ENCODE measurements around the gene SESN1.

The SESN1 gene

GRCh38 chr6:109071125-109071917 is 23.3 kb downstream of the SESN1 start:
- no peak for DNase-seq
- intact Hi-C loops (cut with DNase I), result loop anchor here (5.0 kb wide), 1 partner anchor 529 kb away; no protein-coding TSS in a partner anchor

- no peak for DNase-seq
- intact Hi-C loops (cut with DNase I), result loop anchor here (5.0 to 10.0 kb wide), 2 partner anchors 55 to 527 kb away; no protein-coding TSS in a partner anchor
Measured at GRCh38 chr6:109069746-109070145, 24.9 kb downstream of the SESN1 start.

- DNase-seq, result no peak
- intact Hi-C loops (cut with DNase I), result loop anchor here (10.0 kb wide), 1 partner anchor 48 kb away; no protein-coding TSS in a partner anchor
Measured at GRCh38 chr6:109062767-109063352, 31.8 kb downstream of the SESN1 start.

GRCh38 chr6:109062216-109062615 is 32.4 kb downstream of the SESN1 start:
- intact Hi-C loops (cut with DNase I), result loop anchor here (10.0 kb wide), 1 partner anchor 47 kb away; no protein-coding TSS in a partner anchor
- no peak for DNase-seq

- no peak for DNase-seq
- intact Hi-C loops (cut with DNase I), result loop anchor here (10.0 kb wide), 1 partner anchor 46 kb away; no protein-coding TSS in a partner anchor
Measured at GRCh38 chr6:109060571-109060970, 34.1 kb downstream of the SESN1 start.

- intact Hi-C loops (cut with DNase I), result loop anchor here (10.0 kb wide), 1 partner anchor 45 kb away; no protein-coding TSS in a partner anchor
- peak in 6 of 42 donors; percentile 12 to 49 (median 24) for DNase-seq
Measured at GRCh38 chr6:109059571-109060021, 35.0 kb downstream of the SESN1 start.

- intact Hi-C loops (cut with DNase I), result no loop called here
- no peak for DNase-seq
Measured at GRCh38 chr6:109059153-109059552, 35.5 kb downstream of the SESN1 start.

- intact Hi-C loops (cut with DNase I), result no loop called here
- DNase-seq, result no peak
Measured at GRCh38 chr6:109058620-109059019, 36.0 kb downstream of the SESN1 start.

GRCh38 chr6:109056661-109057060 is 38.0 kb downstream of the SESN1 start:
- no peak for DNase-seq
- intact Hi-C loops (cut with DNase I), result no loop called here

GRCh38 chr6:109055771-109056235 is 38.8 kb downstream of the SESN1 start:
- DNase-seq, result no peak
- intact Hi-C loops (cut with DNase I), result no loop called here

- intact Hi-C loops (cut with DNase I), result no loop called here
- no peak for DNase-seq
Measured at GRCh38 chr6:109053336-109053735, 41.3 kb downstream of the SESN1 start.

GRCh38 chr6:109052852-109053251 is 41.8 kb downstream of the SESN1 start:
- intact Hi-C loops (cut with DNase I), result no loop called here
- DNase-seq, result no peak

GRCh38 chr6:109052018-109052651 is 42.5 kb downstream of the SESN1 start:
- DNase-seq, result no peak
- intact Hi-C loops (cut with DNase I), result no loop called here

GRCh38 chr6:109051301-109052017 is 43.2 kb downstream of the SESN1 start:
- intact Hi-C loops (cut with DNase I), result no loop called here
- DNase-seq, result no peak

- DNase-seq, result no peak
- intact Hi-C loops (cut with DNase I), result no loop called here
Measured at GRCh38 chr6:109050447-109051102, 44.1 kb downstream of the SESN1 start.

- intact Hi-C loops (cut with DNase I), result no loop called here
- peak in 33 of 42 donors; percentile 10 to 76 (median 41) for DNase-seq
Measured at GRCh38 chr6:109050012-109050411, 44.6 kb downstream of the SESN1 start.

GRCh38 chr6:109048670-109049415 is 45.8 kb downstream of the SESN1 start:
- intact Hi-C loops (cut with DNase I), result no loop called here
- DNase-seq, result no peak

GRCh38 chr6:109048176-109048575 is 46.5 kb downstream of the SESN1 start:
- DNase-seq, result no peak
- intact Hi-C loops (cut with DNase I), result no loop called here
